SU-DHL-6 (cell line): ENCODE measurements around the gene TBK1.

Experiments
- EZH2phosphoT487 ChIP-seq: fragments of 200-600 bp; sonication (generic), shearing (Covaris generic); conservative IDR thresholded peaks from 2 replicates; pipeline ENCODE4 v1.6.1; 2018; ENCODE audit warnings: mild to moderate bottlenecking, antibody characterized with exemption, low read length, moderate library complexity, mixed read lengths
- TF ChIP-seq, protein P1 (sequence below): fragments of 200-600 bp; sonication (generic); IDR thresholded peaks from one replicate; pipeline ENCODE4 v1.5.1; 2017; ENCODE audit warnings: antibody characterized with exemption, mild to moderate bottlenecking, low read length, moderate library complexity; ENCODE audit not compliant: insufficient read depth, poor library complexity, severe bottlenecking

DNA sequence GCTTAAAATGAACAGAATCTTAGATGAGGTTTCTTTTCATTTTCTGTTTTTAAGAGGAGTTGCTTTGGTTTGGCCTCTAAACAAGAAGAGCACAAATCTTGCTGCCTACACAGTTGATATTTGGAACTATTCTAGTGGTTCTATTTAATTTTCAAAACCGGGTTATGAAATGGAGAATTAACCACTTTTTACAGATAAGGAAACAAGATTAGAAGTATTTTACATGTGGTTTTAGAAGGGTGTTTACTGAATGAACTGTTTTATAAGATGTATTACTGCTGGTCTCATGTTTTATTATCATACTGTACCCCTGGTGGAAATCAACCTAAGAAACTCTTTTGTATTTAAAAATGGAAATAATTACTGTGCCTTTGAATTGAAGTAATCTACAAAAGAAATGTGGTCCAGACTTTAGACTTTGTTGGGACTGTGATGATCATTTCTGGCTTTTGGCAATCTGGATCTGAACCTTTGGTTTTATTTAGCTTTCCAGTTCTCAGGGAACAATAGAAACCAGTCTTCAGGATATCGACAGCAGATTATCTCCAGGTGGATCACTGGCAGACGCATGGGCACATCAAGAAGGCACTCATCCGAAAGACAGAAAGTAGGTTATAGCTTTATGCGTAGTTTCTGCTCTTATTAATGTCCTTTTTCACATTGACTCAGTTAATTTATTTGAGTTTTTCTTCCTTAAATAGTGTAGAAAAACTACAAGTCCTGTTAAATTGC, 43.2 kb downstream of the TBK1 start:
- TF ChIP-seq, protein P1, sequence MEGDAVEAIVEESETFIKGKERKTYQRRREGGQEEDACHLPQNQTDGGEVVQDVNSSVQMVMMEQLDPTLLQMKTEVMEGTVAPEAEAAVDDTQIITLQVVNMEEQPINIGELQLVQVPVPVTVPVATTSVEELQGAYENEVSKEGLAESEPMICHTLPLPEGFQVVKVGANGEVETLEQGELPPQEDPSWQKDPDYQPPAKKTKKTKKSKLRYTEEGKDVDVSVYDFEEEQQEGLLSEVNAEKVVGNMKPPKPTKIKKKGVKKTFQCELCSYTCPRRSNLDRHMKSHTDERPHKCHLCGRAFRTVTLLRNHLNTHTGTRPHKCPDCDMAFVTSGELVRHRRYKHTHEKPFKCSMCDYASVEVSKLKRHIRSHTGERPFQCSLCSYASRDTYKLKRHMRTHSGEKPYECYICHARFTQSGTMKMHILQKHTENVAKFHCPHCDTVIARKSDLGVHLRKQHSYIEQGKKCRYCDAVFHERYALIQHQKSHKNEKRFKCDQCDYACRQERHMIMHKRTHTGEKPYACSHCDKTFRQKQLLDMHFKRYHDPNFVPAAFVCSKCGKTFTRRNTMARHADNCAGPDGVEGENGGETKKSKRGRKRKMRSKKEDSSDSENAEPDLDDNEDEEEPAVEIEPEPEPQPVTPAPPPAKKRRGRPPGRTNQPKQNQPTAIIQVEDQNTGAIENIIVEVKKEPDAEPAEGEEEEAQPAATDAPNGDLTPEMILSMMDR: no peak
- no peak for TF ChIP-seq EZH2phosphoT487
